ENCODE measurements around the gene TAF4.

Gene TAF4

DNA sequence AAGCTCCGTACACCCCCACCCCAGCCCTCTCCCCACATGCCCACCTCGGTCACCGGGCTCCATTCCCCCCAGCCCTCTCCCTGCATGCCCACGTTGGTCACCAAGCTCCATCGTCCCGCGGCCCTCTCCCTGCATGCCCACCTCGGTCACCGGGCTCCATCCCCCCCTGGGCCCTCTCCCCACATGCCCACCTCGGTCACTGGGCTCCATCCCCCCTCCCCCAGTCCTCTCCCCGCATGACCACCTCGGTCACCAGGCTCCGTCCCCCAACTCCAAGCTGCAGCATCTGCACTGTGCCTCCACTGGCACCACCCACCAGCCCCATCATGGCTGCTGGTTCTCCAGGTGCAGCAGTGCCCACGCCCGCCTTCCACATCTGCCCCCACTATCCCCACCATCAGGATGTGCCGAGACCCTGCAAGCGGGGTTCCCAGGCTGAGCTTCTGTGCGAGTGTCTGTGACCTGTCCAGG is 16.8 kb downstream of the TAF4 start:
- TF ChIP-seq POLR2A (IDR thresholded peaks at IDR 0.05; ENCODE audit: low read depth, low read length) = no peak
- FAIRE-seq (no peak), DNase-seq (ENCODE audit: insufficient read length, low spot score) (no peak)

DNA sequence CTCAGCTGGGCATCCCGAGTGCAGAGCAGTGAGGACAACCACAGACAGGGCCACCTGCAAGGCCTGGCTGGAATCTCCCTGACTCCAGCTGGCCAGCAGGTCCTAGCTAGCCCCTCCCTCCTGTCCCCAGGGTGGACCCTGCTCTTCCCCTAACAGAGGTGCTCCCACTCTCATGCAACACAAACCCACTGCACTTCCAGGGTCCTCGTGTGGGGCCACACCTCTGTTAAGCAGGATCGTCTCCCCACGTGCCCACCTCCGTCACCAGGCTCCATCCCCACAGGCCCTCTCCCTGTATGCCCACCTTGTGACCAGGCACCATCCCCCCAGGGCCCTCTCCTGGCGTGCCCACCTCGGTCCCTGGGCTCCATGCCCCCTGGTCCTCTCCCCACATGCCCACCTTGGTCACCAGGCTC is 17.3 kb downstream of the TAF4 start:
- no peak for TF ChIP-seq POLR2A (IDR thresholded peaks at IDR 0.05; ENCODE audit: low read depth, low read length)

DNA sequence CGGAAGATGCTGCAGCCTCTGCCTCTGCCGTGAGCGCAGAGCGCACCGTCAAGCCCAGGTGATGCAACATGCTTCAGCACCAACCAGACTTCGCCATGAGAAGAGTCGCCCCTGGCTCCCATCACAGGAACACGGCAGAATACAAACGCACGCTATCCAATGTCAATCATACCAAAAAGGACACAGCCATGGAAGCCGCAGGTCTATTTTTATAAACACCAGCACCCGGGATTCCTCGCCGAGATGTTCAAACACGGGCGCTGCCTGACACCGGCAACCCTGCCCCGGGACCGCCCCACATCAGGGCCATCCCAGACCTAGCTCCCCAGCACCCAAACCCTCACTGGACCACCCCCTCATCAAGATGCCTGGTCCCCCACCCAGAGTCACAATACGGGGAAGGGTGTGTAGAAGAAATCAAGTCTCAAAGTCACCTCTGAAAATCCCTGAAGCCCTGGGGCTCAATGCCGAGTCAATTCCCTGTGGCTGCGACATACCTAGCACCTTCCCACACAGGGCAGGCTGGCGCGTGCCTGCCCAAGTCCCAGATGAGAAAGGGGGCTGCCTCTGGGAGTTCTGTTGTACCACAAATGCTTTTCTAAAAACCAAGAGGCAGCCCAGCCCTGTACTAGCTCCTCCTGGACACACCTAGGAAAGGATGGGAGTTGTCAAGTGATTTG is 17.9 kb downstream of the TAF4 start:
- FAIRE-seq (no peak), DNase-seq (ENCODE audit: insufficient read length, low spot score) (no peak)
- TF ChIP-seq POLR2A (IDR thresholded peaks at IDR 0.05; ENCODE audit: low read depth, low read length) = no peak

More for the DNA sequence above, 17.3 kb downstream of the TAF4 start:
- no peak for FAIRE-seq
- DNase-seq (ENCODE audit: insufficient read length, low spot score) = no peak

DNA sequence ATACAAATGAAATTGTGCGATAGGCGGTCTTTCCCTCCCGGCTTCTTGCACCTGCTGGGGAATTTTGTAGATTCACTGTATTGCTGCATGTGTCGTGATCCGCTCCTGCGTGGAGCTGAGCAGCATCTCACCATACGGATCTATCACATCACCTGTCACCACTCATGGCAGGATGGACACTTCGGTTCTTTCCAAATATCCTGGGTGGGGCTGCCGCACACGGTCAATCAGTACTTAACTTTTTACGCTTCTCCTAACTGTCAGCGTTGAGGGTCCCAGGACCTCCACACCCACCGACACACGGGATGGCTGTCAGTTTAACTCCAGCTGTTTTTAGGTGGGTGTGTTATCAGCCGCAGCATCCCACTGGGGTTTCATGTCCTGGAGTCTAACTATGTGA is 19.2 kb downstream of the TAF4 start:
- no peak for FAIRE-seq
- no peak for DNase-seq (ENCODE audit: insufficient read length, low spot score)
- no peak for TF ChIP-seq POLR2A (IDR thresholded peaks at IDR 0.05; ENCODE audit: low read depth, low read length)

DNA sequence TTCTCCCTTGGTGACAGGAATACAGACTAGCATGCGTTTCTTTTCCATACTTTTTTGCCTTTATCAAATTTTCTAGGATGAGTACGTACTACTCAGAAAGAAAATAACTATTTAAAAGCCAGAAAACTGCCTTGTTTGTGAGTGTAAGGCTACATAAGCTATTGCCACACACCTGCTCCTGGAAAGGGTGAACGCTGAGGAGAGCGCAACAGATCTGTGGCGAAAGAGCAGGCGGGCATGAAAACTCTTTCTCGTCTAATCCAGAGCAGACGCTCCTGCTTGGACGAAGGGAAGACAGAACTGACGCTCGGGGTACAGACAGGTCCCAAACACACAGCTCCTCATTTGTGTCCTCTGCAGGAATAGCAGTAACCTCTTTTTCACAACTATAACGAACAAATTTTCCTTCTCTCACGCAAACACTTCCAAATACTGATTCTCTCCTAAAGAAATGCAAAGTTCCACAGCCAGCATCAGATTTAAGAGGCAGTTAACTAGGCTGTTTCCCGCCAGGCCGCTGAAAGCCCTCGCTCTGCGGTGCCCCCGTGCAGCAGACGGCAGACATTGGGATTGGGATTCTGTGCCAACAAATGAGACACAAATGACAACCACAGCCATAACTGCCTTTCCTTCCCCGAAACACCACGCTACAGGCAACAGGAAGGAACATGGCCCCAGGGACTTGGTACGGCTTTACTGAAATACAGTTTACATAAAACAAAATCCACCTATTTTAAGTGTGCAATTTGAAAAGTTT is 20.0 kb downstream of the TAF4 start:
- DNase-seq (ENCODE audit: insufficient read length, low spot score) (no peak), FAIRE-seq (no peak)
- TF ChIP-seq POLR2A (IDR thresholded peaks at IDR 0.05; ENCODE audit: low read depth, low read length) = no peak

DNA sequence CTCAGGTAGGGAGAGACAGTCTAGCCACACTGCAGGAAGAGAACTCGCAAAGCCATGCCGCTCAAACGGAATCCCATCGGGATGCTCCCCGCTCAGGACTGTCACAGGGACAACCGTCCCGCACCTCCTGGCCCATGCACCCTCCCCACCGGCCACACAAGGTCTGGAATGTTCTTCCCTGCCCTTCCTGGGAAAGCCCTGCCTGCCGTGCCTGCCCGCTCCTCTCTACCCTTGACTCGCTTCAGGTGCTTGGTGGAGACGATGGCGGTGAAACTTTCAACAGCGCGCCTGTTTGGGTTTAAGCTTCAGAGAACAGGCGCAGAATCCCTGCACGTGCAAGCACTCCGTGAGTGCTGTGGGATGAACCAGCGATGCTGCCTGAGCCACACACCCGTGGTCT is 20.6 kb downstream of the TAF4 start:
- FAIRE-seq = no peak
- TF ChIP-seq POLR2A (IDR thresholded peaks at IDR 0.05; ENCODE audit: low read depth, low read length) = no peak
- no peak for DNase-seq (ENCODE audit: insufficient read length, low spot score)

DNA sequence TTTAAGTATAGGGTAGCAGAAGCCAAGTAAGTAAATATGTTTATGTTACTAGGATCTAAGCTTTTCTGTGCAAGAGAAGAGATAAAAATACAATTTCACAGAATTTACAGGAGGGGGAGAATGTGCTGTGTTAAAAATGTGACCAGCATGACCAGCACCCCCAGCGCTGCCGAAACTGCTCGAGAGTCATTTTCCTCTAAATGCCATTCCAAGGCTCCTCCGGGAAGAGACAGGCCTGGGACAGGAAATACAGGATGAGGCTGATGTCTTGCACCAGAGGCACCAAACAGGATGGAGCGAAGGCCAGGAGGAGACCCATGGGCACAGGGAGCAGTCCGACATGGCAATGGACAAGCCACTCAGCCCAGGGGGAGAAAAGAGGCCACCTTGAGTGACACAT is 21.1 kb downstream of the TAF4 start:
- DNase-seq (ENCODE audit: insufficient read length, low spot score) (no peak), FAIRE-seq (no peak)
- TF ChIP-seq POLR2A (IDR thresholded peaks at IDR 0.05; ENCODE audit: low read depth, low read length) = no peak

DNA sequence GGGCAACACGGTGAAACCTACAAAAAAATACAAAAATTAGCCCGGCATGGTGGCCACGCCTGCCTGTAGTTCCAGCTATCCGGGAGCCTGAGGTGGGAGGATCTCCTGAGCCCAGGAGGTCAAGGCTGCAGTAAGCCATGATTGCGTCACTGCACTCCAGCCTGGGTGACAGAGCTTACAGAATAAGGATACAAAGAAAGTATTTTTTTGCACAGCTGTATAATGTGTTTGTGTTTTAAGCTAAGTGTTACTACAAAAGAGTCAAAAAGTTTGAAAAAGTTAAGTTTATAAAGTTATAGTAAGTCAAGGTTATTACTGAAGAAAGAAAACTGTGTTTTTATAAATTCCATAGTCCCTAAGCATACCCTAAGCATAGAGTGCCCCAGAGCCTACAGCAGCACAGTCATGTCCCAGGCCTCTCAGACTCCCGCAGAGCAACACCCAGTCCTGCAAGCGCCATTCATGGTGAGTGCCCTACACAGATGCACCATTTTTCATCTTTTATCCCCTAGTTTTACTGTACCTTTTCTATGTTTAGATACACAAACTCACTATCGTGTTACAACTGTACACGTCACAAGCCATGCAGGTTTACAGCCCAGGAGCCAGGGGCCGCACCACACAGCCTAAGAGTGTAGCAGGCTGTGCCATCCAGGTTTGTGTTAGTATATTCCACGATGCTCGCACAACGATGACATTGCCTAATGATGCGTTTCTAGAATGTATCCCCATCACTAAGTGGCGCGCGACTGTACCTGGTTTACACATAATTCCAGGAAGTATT is 22.4 kb downstream of the TAF4 start:
- TF ChIP-seq POLR2A (IDR thresholded peaks at IDR 0.05; ENCODE audit: low read depth, low read length) = no peak
- no peak for DNase-seq (ENCODE audit: insufficient read length, low spot score)
- FAIRE-seq = no peak

DNA sequence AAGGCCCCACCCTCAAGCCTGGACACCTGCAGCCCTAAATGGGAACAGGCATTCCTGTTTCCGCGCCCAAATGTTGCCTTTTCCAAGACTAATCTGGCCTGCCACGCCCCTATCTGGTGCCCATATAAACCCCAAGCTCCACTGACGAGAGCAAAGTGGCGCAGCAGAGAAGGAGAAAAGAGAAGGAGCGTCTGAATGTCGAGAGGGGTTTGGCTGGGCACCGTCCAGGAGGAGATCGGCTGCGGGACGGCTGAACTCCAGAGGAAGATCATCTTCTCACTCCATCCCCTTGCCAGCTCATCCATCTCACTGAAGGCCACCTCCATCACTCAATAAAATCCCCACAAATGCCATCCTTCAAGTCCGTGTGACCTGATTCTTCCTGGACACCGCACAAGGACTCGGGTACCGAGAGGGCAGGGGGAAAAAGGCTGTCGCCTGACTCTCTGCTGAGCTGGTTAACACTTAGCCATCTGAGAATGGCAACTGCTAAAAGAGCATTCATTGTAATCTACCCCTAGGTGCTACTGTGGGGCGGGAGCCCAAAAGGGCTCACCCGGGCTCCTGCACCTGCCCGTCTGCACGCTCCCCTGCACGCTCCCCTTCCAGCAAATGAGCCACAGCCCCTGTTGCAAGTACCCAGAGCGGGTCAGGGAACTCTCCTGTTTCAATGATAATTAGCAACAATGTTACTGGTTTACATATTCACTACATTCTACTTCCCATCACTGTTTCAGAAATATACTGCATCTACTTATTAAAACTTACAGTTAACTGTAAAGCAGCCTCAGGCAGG is 23.5 kb downstream of the TAF4 start:
- DNase-seq (ENCODE audit: insufficient read length, low spot score) (no peak), FAIRE-seq (no peak)
- no peak for TF ChIP-seq POLR2A (IDR thresholded peaks at IDR 0.05; ENCODE audit: low read depth, low read length)

DNA sequence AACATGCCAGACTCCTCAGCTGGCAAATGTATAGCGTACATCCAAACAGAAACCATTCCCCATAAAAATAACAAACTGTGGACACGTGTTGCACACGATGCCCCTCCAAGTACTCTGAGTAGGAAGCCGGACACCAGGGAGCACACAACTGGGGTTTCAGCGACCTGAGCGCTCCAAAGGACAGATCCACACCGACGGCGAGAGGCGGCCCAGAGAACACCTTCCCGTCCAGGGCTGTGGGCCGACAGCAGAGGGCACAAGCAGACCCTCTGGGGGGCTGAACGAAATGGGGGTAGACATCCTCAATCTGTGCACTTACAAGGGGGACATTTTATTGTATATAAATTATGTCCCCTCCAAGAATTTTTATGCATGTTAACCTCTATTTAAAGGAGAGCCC is 24.7 kb downstream of the TAF4 start:
- no peak for TF ChIP-seq POLR2A (IDR thresholded peaks at IDR 0.05; ENCODE audit: low read depth, low read length)
- FAIRE-seq (no peak), DNase-seq (ENCODE audit: insufficient read length, low spot score) (no peak)

DNA sequence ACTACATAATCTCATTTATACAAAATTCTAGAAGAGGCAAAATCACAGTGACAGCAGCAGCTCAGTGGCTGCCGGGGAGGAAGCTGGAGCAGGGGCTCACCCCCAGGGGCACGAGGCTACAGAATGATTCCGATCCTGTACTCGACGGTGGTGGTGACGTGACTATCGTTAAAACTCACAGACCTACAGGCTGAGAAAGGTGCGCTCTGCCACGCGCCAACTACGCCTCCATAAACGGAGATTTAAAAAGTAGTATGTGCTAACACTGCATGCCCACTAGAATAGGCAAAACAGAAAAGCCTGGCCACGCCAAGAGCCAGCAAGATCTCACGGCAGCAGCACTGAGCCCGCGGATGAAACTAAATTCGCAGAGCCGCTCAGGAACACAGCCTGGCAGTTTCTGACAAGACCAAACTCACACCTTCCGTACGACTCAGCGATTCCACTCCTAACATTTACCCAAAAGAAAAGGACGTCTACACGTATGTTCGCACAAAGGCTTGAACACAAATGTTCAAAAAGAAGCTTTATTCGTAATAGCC is 25.2 kb downstream of the TAF4 start:
- no peak for DNase-seq (ENCODE audit: insufficient read length, low spot score)
- no peak for FAIRE-seq
- no peak for TF ChIP-seq POLR2A (IDR thresholded peaks at IDR 0.05; ENCODE audit: low read depth, low read length)

DNA sequence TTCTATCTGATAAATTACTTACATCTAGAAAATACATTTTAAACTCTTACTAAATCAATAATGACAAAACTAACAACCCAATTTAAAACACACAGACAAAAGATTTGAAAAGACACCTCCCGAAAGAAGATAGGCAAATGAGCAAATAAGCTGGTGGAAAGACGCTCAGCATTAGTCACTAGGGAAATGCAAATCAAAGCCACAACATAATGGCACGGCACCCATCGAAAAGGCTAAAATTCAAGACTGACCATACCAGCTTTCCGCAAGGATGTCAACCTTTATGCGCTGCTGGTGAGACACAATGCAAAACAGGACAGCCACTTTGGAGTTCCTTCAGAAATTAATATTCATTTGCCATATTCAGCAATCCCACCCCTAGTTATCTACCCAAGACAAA is 25.9 kb downstream of the TAF4 start:
- no peak for DNase-seq (ENCODE audit: insufficient read length, low spot score)
- FAIRE-seq = no peak
- no peak for TF ChIP-seq POLR2A (IDR thresholded peaks at IDR 0.05; ENCODE audit: low read depth, low read length)

DNA sequence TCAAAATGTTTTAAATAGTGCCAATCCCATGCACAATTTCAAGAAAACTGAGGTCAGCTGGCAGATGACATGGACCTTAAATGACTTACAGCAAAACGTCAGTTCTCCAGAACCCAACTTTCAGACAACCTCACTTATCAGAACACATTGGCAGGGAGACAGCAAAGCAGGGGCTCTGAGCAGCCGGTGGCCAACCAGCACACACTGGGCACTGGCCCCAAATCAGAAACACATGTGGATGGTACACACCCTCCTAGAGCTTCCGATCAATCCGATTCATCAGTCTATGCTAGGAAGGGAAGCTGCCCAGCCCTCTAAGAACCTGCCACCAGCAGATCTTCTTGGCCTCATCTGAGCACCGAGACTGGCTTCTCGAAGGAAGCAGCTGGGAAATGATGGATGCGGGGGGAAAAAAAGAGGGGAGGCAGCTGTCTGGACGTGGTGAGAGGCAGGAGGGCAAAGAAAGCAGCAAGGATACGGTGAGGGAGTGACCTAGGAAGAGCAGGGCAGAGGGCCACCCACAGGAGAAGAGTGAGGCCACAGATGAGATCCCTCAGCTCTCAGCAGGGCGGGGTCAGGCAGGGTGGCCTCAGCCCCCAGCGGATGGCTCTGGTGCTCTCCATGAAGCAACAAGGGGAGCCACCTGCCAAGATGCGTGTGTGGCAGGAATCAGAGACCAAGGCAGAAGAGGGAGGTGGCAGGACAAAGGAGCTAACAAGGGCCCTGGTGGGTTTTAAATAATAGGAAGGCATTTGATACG is 32.9 kb downstream of the TAF4 start:
- FAIRE-seq (no peak), DNase-seq (ENCODE audit: insufficient read length, low spot score) (no peak)
- TF ChIP-seq POLR2A (IDR thresholded peaks at IDR 0.05; ENCODE audit: low read depth, low read length) = no peak
